ENCODE results near the gene KLF16.
A peak's percentile ranks its signal among the peaks of the same experiment; 100 is the strongest.

Gene KLF16

DNA sequence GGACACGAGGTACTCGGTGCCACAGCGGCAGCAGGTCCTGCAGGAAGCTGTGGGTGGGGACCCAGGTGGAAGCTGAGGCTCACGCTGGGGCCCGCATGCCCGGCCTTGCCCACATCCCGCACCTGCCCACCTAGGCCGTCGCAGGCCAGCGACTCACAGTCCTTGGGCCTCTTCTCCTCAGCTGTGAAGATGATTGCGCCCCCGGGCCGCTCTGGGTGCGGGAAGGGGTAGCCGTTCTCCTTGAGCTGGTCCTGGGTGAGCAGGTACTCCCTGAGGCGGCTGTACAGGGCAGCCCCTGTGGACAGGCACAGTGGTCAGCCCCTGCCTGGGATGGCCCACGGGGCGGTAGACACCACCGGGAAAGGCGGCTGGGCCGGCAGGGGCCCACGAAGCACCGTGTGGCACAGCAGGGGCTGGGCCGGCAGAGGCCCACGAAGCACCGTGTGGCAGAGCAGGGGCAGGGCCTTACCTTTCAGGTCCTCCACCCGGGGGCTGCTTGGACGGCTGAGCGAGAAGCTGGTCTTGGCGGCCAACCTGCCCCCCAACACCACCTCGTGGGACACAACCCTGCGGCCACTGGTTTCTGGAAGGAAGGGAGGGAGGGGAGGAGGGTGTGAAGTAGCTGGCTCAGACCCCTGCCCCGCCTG lies 44.7 kb downstream of the KLF16 start:
- DNase-seq, result no peak

DNA sequence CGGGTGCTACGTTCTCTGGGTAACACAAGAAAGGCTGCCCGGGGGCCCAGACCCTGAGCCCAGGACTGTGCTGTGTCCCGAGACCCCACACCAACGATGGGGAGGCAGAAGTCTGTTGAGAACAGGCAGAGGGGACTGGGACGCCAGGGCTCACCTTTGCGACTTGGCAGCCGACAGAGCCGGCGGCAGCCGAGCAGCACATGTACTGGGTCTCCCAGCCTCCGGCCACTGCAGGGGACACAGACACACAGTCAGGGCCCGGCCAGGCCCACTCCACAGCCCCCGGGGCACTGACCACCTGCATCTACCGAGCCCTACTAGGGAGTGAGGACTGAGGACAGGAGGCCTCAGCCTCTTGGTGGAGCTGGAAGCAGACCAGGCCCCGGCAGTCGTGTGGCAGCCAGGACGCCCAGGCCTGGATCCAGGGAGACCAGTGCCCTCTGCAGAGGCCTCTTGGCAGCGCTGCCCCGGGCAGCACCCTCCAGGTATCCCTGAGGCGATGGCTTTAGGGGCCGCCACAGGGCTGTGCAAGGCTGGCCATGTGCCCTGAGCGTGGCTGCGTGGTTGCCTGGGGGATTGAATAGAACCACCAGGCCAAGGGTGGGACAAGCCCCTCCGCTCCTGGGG lies 45.7 kb downstream of the KLF16 start:
- DNase-seq, result no peak

GRCh38 chr19:1816530-1817298 lies 46.7 kb downstream of the KLF16 start:
- DNase-seq, result no peak

DNA sequence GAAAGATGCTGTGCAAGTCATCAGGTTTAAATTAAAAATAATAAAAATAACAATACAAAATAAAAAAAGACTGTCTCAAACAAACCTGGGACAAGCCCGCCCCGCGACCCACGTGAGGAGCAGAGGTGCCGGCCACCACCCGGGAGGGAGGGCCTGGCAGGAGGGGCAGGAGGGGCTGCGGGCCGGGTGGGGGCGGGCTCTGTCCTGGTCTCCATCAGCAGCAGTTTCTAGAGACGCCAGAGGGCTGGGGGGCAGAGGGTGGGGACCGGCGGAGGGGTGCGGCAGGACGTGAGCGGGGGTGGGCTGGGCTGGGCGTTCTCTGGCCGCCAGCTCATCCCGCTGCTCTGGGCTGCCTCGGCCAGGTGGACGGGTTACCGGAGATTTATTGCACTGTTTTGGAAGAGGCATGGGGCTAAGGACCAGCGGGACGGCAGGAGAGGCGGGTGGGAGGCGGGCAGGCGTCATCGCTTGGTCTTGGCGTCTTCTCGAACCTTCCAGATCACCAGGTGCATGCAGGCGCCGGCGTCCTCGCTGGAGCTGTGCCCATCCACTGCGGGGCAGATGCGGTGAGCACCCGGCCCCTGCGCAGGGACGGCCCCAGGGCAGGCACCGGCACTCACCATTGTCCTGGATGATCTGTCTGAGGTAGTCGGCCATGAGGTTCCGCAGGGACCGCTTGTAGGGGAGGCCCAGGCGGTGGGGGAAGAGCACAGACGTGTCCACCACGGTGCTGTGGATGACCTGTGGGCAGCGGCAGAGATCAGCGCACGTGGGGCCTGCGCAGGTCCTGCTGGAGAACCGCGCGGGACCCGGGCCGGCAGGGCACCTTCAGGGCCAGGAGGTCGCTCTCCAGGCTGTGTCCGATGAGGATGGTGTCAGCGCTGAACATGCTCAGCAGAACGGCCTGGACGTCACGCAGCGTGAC lies 47.5 kb downstream of the KLF16 start:
- DNase-seq, result no peak

DNA sequence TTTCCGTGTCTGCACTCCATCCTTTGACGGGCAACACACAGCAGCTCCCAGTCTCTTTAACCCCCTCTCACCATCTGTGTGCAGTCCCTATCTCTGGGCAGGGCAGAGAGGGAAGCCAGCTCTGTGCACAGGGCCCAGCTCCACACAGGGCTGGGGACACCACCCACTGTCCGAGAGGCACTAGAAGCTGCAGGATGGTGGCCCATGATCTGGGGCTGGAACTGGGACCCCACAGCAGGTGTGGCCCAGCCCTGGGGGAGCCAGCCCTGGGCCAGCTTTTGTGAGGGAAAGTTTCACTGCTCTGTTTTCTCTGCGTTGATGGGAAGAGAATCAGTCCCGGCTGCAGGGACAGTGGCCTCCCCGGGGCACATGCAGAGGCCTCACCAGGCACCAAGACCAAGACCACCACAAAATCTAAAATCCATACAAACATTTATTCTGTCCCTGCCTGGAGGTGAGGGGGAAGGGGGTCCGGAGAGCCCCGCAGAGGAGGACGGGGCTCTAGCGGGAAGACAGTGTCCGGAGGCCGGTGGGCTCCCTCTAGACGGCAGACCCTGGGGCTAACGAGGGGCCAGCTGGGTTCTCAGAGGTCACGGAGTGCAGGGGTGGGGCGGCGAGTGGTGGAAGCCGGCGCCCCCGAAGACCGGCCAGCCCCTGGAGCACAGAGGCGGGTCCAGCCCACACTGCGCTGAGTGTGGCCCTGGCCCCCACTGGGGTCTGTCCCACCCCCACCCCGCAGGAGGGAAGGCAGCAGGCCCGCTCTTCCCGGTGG lies 48.4 kb downstream of the KLF16 start:
- DNase-seq, result no peak

DNA sequence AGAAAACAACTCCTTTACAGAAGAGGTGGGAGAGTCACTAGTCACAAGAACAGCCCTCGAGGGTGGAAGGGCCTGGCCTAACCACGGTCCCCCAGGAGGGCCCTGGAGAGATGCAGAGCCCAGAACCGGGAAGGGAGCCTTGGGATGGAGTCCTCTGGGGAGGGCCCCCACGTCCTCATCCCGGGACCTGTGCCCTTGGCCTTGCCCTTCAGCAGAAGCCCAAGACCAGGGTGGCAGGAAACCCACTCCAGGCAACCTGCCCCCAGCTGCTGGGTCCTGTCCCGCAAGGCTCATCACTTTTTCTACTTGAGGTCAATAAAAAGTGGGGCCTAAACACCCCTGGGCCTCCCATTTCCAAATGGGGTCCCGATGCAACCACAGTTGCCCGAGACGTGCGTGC lies 49.0 kb downstream of the KLF16 start:
- no peak for DNase-seq

GRCh38 chr19:1813192-1814182 lies 49.9 kb downstream of the KLF16 start:
- DNase-seq, result no peak

DNA sequence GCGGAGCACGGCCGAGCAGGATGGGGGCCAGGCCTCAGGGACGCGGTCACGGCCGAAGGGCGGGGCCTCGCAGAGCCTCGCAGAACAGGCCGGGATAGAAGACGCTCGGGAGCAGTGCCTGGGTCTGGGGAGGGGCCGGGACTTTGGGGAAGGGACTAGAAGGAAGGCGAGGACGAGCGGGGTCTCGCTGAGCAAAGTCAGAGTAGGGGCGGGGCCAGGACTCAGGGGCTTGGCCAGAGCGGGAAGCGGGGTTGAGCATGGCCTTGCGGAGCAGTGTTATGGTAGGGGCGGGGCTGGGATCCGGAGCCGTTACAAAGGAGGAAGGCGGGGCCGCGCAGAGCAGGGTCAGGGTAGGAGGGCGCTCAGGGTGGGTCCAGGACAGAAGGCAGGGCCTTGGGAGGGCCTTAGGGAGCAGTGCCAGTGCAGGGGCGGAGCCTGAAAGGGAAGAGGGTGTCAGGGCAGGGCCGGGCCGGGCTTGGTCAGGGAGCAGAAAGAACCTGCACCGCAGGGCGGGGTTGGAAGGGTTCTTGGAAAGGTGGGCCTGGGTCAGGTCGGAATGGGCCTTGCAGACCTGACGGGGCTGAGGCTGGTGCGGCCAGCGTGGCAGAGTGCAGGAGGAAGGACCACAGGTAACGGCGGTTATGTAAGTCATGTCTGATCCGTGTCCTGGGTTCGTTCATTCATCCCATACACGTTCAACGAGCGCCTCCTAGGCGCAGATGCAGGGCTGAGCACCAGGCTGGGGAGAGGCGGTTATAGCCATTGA lies 50.8 kb downstream of the KLF16 start:
- DNase-seq, result peak; percentile 63

- DNase-seq, result peak; percentile 66
Observed at GRCh38 chr19:1811942-1812425, 51.4 kb downstream of the KLF16 start, which contains the start of gene ATP8B3. TSS of gene ATP8B3 (minus strand) at chr19:1812276. CDS start at chr19:1811736, 540 bp downstream.

DNA sequence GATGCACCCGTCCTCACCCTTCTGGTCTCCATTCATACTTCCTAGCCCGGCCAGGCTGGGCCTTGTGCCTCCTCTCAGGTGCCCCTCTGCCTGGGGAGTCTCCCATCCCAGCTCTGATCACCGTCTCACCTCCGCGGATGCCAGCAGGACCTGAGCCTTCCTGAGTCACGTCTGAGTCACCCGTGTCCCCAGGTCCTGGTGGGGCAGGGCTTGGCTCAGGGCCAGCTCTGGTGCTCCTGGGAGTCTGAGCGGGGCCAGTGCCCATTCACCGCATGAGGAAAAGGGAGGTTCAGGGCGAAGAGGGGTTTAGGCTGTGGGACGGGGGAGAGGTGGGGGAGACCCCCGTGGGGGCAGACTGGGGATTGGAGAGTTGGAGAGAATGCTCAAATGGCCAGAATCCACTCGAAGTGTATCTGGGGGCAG lies 51.9 kb downstream of the KLF16 start:
- DNase-seq, result no peak

- DNase-seq, result no peak
Observed at GRCh38 chr19:1810439-1811160, 52.8 kb downstream of the KLF16 start.

GRCh38 chr19:1809678-1810077 lies 53.7 kb downstream of the KLF16 start:
- DNase-seq, result no peak

DNA sequence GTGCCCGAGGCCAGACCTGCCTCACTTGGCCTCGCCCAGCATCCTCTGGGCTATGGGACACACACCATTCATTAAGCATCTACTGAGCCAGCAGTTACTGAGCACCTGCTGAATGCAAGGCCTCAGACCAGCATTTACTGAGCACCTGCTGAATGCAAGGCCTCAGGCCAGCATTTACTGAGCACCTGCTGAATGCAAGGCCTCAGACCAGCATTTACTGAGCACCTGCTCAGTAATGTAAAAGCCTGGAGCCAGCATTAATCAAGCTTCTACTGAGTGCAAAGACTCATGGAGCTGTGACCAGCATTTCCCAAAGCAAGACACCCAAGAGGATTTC lies 55.0 kb downstream of the KLF16 start:
- no peak for DNase-seq

DNA sequence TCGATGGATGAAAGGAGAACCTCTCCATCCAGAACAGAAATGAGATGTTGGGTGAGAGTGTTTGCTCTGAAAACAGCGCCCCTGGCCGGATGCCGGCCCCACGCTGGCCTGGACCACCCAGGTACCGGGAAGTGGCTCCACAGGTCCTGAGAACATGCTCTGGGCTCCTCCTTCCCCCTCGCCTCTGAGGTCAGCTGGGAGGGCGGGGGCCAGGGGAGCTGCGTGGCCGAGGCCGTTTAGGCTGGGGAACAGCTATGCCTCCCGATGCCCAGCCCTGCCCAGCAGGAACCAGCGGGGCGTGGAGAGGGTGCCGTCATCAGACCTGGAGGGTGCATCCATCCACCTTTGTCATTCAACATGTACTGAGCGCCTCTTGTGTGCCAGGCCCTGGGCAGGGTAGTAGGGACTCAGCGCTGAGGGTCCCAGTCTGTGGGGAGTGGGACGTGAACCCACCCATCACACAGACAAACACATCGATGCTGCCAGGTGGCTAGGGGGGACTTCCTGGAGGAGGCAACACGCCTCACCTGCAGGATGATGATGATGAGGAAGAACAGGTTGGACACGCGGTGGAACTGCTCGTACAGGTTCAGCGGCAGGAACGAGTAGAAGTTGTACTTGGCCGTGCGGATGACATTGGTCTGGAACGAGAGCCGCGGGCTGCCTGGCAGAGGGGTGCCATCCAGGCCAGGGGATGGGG lies 55.5 kb downstream of the KLF16 start:
- DNase-seq, result no peak

- DNase-seq, result no peak
Observed at GRCh38 chr19:1807030-1807694, 56.2 kb downstream of the KLF16 start.

- no peak for DNase-seq
Observed at GRCh38 chr19:1806184-1807029, 57.0 kb downstream of the KLF16 start.
